ENCODE results near the gene RPS15. TPM values are rescaled to one million over a fixed set of nuclear protein-coding genes. Genes with fewer than 3 reads are reported as not detected.

The RPS15 gene
- total and polyA plus RNA-seq, 2 of the 13 experiments (the other 11 are each of a cell fraction or from before 2014, with no cell fraction given): 695 to 1,411 TPM

- TF ChIP-seq ZNF782 (CRISPR knock-in tag; IDR thresholded peaks at IDR 0.05; ENCODE audit: borderline replicate concordance) (no peak), NFE2 (CRISPR knock-in tag; IDR thresholded peaks at IDR 0.05) (no peak), KMT2A (CRISPR knock-in tag; IDR thresholded peaks at IDR 0.05) (no peak), ZNF547 (CRISPR knock-in tag; IDR thresholded peaks at IDR 0.05) (0 out of 2 replicates have a peak, but pooled peaks have one; percentile 49), ZNF251 (CRISPR knock-in tag; IDR thresholded peaks at IDR 0.05) (no peak), ELF1 (CRISPR knock-in tag; IDR thresholded peaks at IDR 0.05) (no peak), ZMYM4 (CRISPR knock-in tag; IDR thresholded peaks at IDR 0.05) (0 out of 2 replicates have a peak, but pooled peaks have one; percentile 30), ZFP62 (CRISPR knock-in tag; IDR thresholded peaks at IDR 0.05) (no peak), ZSCAN22 (CRISPR knock-in tag; IDR thresholded peaks at IDR 0.05) (no peak), PAXIP1 (CRISPR knock-in tag; conservative IDR thresholded peaks at IDR 0.05) (no peak), BRF2 (CRISPR knock-in tag; IDR thresholded peaks at IDR 0.05) (no peak), ZSCAN21 (CRISPR knock-in tag; IDR thresholded peaks at IDR 0.05; ENCODE audit: borderline replicate concordance) (no peak), POLR2AphosphoS2 (IDR thresholded peaks at IDR 0.05; ENCODE audit: low read depth, low read length) (no peak), DR1 (CRISPR knock-in tag; IDR thresholded peaks at IDR 0.05) (no peak), ZNF501 (CRISPR knock-in tag; IDR thresholded peaks at IDR 0.05) (peak; percentile 69; the same call in 1 of the 2 replicates)
- TF ChIP-seq, protein P1, sequence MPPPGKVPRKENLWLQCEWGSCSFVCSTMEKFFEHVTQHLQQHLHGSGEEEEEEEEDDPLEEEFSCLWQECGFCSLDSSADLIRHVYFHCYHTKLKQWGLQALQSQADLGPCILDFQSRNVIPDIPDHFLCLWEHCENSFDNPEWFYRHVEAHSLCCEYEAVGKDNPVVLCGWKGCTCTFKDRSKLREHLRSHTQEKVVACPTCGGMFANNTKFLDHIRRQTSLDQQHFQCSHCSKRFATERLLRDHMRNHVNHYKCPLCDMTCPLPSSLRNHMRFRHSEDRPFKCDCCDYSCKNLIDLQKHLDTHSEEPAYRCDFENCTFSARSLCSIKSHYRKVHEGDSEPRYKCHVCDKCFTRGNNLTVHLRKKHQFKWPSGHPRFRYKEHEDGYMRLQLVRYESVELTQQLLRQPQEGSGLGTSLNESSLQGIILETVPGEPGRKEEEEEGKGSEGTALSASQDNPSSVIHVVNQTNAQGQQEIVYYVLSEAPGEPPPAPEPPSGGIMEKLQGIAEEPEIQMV (CRISPR knock-in tag; IDR thresholded peaks at IDR 0.05; ENCODE audit: low read depth): peak; percentile 85
- TF ChIP-seq, protein P2, sequence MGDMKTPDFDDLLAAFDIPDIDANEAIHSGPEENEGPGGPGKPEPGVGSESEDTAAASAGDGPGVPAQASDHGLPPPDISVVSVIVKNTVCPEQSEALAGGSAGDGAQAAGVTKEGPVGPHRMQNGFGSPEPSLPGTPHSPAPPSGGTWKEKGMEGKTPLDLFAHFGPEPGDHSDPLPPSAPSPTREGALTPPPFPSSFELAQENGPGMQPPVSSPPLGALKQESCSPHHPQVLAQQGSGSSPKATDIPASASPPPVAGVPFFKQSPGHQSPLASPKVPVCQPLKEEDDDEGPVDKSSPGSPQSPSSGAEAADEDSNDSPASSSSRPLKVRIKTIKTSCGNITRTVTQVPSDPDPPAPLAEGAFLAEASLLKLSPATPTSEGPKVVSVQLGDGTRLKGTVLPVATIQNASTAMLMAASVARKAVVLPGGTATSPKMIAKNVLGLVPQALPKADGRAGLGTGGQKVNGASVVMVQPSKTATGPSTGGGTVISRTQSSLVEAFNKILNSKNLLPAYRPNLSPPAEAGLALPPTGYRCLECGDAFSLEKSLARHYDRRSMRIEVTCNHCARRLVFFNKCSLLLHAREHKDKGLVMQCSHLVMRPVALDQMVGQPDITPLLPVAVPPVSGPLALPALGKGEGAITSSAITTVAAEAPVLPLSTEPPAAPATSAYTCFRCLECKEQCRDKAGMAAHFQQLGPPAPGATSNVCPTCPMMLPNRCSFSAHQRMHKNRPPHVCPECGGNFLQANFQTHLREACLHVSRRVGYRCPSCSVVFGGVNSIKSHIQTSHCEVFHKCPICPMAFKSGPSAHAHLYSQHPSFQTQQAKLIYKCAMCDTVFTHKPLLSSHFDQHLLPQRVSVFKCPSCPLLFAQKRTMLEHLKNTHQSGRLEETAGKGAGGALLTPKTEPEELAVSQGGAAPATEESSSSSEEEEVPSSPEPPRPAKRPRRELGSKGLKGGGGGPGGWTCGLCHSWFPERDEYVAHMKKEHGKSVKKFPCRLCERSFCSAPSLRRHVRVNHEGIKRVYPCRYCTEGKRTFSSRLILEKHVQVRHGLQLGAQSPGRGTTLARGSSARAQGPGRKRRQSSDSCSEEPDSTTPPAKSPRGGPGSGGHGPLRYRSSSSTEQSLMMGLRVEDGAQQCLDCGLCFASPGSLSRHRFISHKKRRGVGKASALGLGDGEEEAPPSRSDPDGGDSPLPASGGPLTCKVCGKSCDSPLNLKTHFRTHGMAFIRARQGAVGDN (CRISPR knock-in tag; IDR thresholded peaks at IDR 0.05): peak; percentile 64
- TF ChIP-seq, protein P3, sequence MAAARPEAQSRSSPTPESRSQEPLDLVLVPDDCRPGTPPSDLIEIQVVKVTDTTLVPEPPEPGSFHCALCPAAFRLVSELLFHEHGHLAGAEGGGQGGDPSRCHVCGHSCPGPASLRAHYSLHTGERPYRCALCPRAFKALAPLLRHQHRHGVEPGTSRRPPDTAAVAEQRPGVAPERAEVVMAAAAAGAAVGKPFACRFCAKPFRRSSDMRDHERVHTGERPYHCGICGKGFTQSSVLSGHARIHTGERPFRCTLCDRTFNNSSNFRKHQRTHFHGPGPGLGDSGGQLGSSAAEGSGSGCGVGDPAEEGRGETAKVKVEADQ (CRISPR knock-in tag; IDR thresholded peaks at IDR 0.05; ENCODE audit: borderline replicate concordance): no peak
These were observed 36.9 kb upstream of the RPS15 start, which contains the start of gene GAMT (continued) for GRCh38 chr19:1401138-1401888.
